Stomach smooth muscle (tissue), 2 donors: Measurements from ENCODE around the gene MMP14.

Source experiments
- H3K27ac ChIP-seq: one replicate; pipeline ENCODE4 v1.7.0; 2013; ENCODE audit warnings: mild to moderate bottlenecking, low read length, inconsistent platforms
- H3K27me3 ChIP-seq, 2 donors: one replicate each; pipeline ENCODE4 v1.7.0; 2013; ENCODE audit warnings: low read length in 2 of 2; ENCODE audit not compliant: insufficient read depth in 2 of 2, control insufficient read depth in 1 of 2
- H3K36me3 ChIP-seq, 2 donors: one replicate each; pipeline ENCODE4 v1.7.0; 2013; ENCODE audit warnings: low read length in 2 of 2; ENCODE audit not compliant: control insufficient read depth in 2 of 2, insufficient read depth in 2 of 2
- H3K4me1 ChIP-seq: one replicate; pipeline ENCODE4 v1.7.0; 2013; ENCODE audit warnings: low read length; ENCODE audit not compliant: control insufficient read depth, insufficient read depth
- H3K4me3 ChIP-seq, 2 donors: one replicate each; pipeline ENCODE4 v1.7.0; 2013; ENCODE audit warnings: low read length in 2 of 2
- H3K9ac ChIP-seq, 2 donors: one replicate each; pipeline ENCODE4 v1.7.0; 2013; ENCODE audit warnings: low read length in 2 of 2, mild to moderate bottlenecking in 1 of 2
- H3K9me3 ChIP-seq, 2 donors: one replicate each; pipeline ENCODE4 v1.7.0; 2013; ENCODE audit warnings: low read length in 2 of 2; ENCODE audit not compliant: control insufficient read depth in 2 of 2
- donor health status: healthy.
- donor health status: Pancreatic carcinoma.

MMP14 gene

DNA sequence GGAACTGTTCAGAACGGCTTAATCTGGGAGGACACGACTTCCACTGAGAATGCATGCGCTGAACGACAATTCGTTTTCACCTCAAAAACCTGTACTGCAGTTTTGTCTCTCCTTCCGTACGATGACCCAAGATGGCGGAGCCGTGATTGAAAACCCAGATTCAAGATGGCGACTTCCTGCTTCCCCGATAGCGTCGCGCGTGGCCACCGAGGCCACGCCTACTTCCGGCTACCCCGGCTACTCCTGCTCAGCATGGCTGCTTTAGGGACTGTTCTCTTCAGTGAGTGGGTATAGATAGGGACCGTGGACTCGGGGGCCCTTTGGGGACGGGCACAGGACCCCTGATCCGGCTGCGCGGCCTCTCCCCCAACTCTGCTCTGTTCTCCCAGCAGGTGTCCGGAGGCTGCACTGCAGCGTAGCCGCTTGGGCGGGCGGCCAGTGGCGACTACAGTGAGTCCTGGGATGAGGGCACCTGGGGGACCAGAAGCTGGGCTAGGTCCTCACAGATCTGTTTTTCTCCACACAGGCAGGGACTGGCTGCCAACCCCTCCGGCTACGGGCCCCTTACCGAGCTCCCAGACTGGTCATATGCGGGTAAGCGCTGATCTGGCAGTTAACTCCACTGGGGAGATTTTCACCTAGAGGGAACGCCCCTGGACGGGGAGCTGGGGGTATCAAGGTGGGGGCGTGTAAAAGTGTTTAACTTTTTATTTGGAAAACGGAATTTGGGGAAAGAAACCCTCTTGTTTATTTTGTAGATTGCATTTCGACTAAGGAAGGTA, 6.5 kb upstream of the MMP14 start, which contains the start of gene MRPL52:
MRPL52 (plus strand) TSS at position 227 of the 782 bp plus-strand sequence; CDS start at position 253, 26 bp downstream.
- H3K9me3 ChIP-seq, result no peaks in the 10 kb centered on the region
- peaks cover 6% of the 10 kb centered on the region for H3K4me1 ChIP-seq
- H3K9ac ChIP-seq, result peak within 1 kb of the TSS; percentile 78 to 95
- peaks cover 6 to 10% of the 10 kb centered on the region in 2 donors for H3K36me3 ChIP-seq
- peak within 1 kb of the TSS; percentile 93 to 98 for H3K4me3 ChIP-seq
- H3K27ac ChIP-seq, result peak within 1 kb of the TSS; percentile 58
- no peaks in the 10 kb centered on the region for H3K27me3 ChIP-seq

DNA sequence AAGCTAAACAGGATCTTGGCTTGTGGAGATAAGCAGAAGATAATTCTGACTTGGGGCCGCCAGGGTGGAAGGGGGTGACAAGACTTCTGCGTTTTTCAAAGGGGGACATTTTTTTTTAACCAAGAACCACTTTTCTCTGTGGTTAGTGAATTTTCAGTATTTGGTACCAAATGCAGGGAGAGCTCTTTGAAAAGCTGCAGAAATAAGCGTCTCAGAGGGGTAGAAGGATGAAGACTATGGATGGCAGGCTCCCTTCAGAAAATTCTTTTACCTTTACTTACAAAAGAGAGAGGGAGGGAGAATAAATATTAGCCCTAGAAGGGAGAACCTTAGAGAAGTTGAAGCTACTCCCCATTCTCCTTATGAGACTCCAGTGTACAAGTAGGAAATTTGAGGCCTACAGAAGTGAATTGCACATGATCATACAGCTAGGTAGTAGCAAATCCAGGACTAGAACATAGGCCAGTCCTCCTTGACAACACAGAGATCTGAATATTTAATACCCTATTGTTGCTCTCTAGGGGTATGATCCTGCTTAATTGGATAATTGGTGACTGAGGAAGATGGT, 5.9 kb upstream of the MMP14 start:
- H3K4me1 ChIP-seq, result peaks cover 5% of the 10 kb centered on the region
- peak overlapping the region; percentile 93 to 98 for H3K4me3 ChIP-seq
- peak overlapping the region in 1 of 2 donors; percentile 95 for H3K9ac ChIP-seq
- no peaks in the 10 kb centered on the region for H3K27me3 ChIP-seq
- no peak overlapping the region for H3K27ac ChIP-seq
- H3K9me3 ChIP-seq, result no peaks in the 10 kb centered on the region
- H3K36me3 ChIP-seq, result peaks cover 9 to 10% of the 10 kb centered on the region in 2 donors

DNA sequence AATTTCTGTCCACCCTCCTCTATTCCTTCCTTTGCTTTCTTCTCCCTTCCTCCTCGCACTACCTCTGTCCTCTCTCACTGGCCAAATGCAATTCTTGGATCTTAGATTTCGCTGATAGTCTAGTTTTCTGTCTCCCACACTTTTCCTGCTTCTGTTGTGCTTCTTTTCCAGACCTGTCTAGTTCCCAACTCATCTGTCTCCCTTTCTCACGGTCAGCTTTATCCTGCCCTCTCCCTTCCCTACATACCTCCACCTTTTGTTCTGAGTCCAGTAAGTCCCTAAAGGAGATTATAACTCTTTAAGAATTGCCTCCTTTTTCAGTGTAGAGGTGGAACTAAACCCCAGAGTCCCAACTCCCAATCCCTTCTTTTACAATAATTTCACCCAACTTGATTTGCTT, 880 bp upstream of the MMP14 start:
- Histone ChIP-seq H3K27me3 (no peaks in the 10 kb centered on the region), H3K4me1 (peaks cover 39% of the 10 kb centered on the region), H3K9ac (peak overlapping the region in 1 of 2 donors; percentile 93), H3K36me3 (peaks cover 9 to 12% of the 10 kb centered on the region in 2 donors), H3K27ac (peak overlapping the region; percentile 95), H3K4me3 (no peak overlapping the region), H3K9me3 (no peaks in the 10 kb centered on the region)

DNA sequence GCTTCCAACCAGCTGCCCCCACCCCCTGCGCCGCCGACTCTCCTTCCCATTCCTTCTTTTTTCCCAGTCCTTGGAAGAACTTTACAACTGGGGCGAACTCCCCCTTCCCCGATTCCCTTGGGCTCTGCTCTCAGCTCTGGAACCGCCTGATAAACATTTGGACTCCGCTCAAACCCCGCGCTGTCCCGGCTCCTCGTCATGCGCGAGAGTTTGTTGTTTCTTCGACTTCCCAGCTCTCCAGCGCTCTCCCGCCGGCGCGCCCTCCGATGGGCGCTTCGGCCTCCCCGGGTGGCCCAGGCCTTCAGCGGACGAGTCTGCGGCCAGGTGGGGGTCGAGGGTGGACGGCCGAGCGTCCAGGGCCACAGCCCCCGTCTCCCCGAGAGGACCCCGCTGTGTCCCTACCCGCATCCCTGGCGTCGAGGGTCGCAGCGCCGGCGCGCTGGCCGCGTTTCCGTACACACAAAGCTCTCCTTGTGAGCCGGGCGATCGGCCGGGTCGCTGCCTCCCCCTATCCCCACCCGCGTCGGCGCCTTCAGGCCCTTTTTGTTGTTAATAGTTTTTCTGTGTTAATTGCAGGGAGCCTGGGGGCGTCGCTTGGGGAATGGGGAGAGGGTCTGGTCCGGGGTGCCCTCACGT, 847 bp downstream of the MMP14 start:
- no peaks in the 10 kb centered on the region for H3K27me3 ChIP-seq
- peak overlapping the region; percentile 80 to 91 for H3K4me3 ChIP-seq
- no peaks in the 10 kb centered on the region for H3K9me3 ChIP-seq
- H3K27ac ChIP-seq, result peak overlapping the region; percentile 95
- H3K36me3 ChIP-seq, result peaks cover 18 to 20% of the 10 kb centered on the region in 2 donors
- H3K9ac ChIP-seq, result peak overlapping the region; percentile 93
- peaks cover 52% of the 10 kb centered on the region for H3K4me1 ChIP-seq

DNA sequence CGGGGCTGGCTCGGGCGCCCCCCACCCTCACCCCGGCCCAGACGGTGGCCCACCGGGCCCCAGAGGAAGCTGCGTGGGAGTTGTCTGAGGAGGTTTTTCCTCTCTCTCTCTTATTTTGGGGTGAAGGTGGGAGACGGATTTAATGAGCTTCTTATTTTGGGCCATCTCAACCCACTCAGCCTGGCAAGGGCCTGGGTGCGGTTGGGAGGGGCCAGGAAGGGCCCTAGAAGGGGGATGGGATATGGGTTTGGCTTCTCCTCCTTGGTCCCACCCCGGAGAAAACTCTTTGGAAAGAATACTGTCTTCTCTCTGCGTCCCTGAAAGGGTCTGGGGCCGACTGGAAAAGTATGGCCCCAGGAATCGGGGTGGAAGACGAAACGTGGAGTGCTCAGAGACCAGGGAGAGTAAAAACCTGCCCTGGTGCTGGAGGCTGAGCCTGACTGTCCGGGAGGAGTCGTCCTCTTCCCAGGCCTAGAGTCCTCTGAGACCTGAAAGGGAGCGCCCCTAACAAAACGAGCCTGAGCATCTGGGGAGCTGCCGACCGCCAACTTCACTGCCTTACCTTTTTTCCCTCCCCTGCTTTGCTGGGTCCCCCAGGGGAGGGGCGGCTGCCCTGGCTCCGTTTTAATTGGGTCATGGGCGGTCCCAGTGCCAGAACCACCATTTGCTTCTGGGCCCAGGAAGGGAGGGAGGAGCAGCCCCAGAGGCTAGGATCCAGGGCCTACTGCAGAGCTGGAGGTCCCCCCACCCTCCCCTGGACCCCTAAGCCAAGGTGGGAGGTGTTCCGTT, 1.6 kb downstream of the MMP14 start:
- peak overlapping the region; percentile 95 for H3K27ac ChIP-seq

DNA sequence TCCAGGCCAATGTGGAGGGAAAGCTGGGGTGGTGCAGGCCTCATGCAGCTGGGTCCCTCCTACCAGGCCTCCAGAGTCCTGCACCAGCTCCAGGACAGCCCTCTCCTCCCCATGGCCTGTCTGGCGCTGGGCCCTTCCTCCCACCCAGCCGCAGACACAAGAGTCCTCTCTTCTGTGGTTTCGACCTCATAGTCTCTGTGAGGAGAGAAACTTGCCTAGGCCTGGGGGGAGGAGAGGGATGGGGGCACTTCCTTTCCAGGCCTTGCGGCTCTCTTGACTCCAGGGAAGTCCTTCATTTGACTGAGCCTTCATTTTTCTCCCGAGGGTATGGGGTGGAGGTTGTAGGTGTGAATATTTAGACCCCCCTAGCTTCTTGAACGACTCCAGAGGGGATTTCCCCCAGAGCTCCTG, 2.3 kb downstream of the MMP14 start:
- Histone ChIP-seq H3K9me3 (no peaks in the 10 kb centered on the region), H3K4me3 (peak overlapping the region; percentile 80 to 91), H3K4me1 (peaks cover 60% of the 10 kb centered on the region), H3K27me3 (no peaks in the 10 kb centered on the region), H3K36me3 (peaks cover 32% of the 10 kb centered on the region in 2 donors), H3K9ac (peak overlapping the region; percentile 93), H3K27ac (peak overlapping the region; percentile 95)

More for the DNA sequence above, 1.6 kb downstream of the MMP14 start:
- Histone ChIP-seq H3K9ac (peak overlapping the region; percentile 93), H3K36me3 (peaks cover 25 to 27% of the 10 kb centered on the region in 2 donors), H3K27me3 (no peaks in the 10 kb centered on the region), H3K9me3 (no peaks in the 10 kb centered on the region), H3K4me1 (peaks cover 58% of the 10 kb centered on the region), H3K4me3 (peak overlapping the region; percentile 80 to 91)

DNA sequence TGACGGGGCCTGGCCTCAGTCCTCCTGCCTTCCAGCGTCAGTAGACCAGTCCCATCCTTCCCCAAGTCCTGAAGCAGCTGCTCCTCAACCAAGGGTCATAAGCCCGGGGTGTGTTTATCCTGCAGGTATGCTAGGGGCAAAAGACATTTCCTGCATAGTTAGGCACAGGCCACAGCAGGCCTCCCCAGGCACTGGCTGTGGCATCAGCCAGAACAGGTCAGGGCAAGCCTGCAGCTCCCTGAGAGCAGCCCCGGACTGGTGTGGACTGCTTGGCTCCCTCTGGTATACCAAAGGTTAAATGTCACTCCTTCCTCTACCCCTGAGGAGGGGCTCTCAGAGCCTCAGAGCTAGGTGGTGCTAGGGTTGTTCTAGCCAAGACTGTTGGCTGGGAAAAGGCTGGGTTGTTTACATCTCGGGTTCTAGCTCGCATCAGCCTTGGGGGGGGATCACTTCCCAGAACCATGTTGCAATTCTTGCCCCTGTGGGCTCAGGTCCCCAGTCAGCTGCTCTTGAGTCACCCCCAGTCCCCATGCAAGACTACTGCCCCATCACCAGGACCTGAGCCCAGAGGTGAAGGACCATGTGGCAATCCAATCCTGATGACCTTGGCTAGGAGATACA, 2.9 kb downstream of the MMP14 start:
- H3K27me3 ChIP-seq, result no peaks in the 10 kb centered on the region
- peak overlapping the region; percentile 93 for H3K9ac ChIP-seq
- H3K27ac ChIP-seq, result peak overlapping the region; percentile 95

DNA sequence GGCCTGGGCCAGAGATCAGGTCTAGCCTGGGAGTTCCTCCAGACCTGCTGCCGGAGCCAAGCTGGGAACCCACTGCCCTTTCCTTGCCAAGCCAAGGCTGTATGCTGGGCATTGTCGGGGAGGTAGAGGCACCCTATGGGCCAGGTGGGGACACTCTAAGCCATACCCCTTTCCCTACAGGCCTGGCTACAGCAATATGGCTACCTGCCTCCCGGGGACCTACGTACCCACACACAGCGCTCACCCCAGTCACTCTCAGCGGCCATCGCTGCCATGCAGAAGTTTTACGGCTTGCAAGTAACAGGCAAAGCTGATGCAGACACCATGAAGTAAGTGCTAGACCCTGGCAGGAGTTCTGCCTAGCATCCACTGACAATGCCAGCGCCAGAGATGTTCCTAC, 4.9 kb downstream of the MMP14 start:
- no peaks in the 10 kb centered on the region for H3K9me3 ChIP-seq
- no peak overlapping the region for H3K4me3 ChIP-seq
- no peaks in the 10 kb centered on the region for H3K27me3 ChIP-seq
- H3K36me3 ChIP-seq, result peaks cover 44% of the 10 kb centered on the region in 2 donors
- peaks cover 65% of the 10 kb centered on the region for H3K4me1 ChIP-seq
- no peak overlapping the region for H3K27ac ChIP-seq
- peak overlapping the region in 1 of 2 donors; percentile 51 for H3K9ac ChIP-seq

More for the DNA sequence above, 2.9 kb downstream of the MMP14 start:
- H3K4me1 ChIP-seq, result peaks cover 60% of the 10 kb centered on the region
- peak overlapping the region; percentile 80 to 91 for H3K4me3 ChIP-seq
- no peaks in the 10 kb centered on the region for H3K9me3 ChIP-seq
- peaks cover 29 to 32% of the 10 kb centered on the region in 2 donors for H3K36me3 ChIP-seq

DNA sequence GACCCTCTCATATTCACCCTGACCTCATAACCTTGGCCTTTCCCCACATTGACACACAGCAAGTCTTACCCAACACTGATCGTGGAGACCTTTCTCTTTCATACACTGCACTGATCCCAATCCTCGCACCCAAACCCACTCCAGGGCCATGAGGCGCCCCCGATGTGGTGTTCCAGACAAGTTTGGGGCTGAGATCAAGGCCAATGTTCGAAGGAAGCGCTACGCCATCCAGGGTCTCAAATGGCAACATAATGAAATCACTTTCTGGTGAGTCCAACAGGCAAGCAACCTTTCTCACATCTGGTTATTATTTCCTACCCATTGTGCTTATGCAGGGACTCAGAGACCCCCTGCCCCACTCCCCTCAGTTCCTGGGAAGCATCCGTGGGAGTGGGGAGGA, 5.4 kb downstream of the MMP14 start:
- no peak overlapping the region for H3K27ac ChIP-seq
- H3K4me3 ChIP-seq, result no peak overlapping the region
- no peaks in the 10 kb centered on the region for H3K9me3 ChIP-seq
- H3K27me3 ChIP-seq, result no peaks in the 10 kb centered on the region
- H3K9ac ChIP-seq, result no peak overlapping the region
- peaks cover 47 to 48% of the 10 kb centered on the region in 2 donors for H3K36me3 ChIP-seq
- peaks cover 68% of the 10 kb centered on the region for H3K4me1 ChIP-seq
